Aorta (tissue), 5 donors: ENCODE measurements around the gene JPH3. TPM values are rescaled to one million over a fixed set of nuclear protein-coding genes. Genes with fewer than 3 reads are reported as not detected.

Source experiments
- ATAC-seq: fragments of 200-7000 bp; cut with Tn5 transposase; one replicate; pipeline ENCODE4 v1.9.1; 2022; ENCODE audit warnings: moderate library complexity; ENCODE audit not compliant: low FRiP score
- DNase-seq, 2 donors: peaks; one replicate each; pipeline ENCODE4 v3.0.0-alpha.2; 2020
- H3K27ac ChIP-seq, 2 donors: one replicate each; pipeline ENCODE4 v1.5.1; 2013; ENCODE audit warnings: low read length in 2 of 2, mild to moderate bottlenecking in 2 of 2, moderate library complexity in 2 of 2, control low read depth in 1 of 2, inconsistent platforms in 1 of 2, low read depth in 1 of 2
- H3K27me3 ChIP-seq, 2 donors: one replicate each; pipeline ENCODE4 v1.6.1; 2013; ENCODE audit warnings: control low read depth in 1 of 2, low read length in 1 of 2, mild to moderate bottlenecking in 1 of 2, moderate library complexity in 1 of 2; ENCODE audit not compliant: insufficient read depth in 2 of 2, control insufficient read depth in 1 of 2
- H3K36me3 ChIP-seq, 2 donors: one replicate each; pipeline ENCODE4 v1.6.1; 2013; ENCODE audit warnings: control low read depth in 1 of 2, low read length in 1 of 2, mild to moderate bottlenecking in 1 of 2; ENCODE audit not compliant: insufficient read depth in 2 of 2, control insufficient read depth in 1 of 2
- H3K4me1 ChIP-seq, 2 donors: one replicate each; pipeline ENCODE4 v1.6.1; 2013; ENCODE audit warnings: low read length in 2 of 2, control low read depth in 1 of 2, mild to moderate bottlenecking in 1 of 2, moderate library complexity in 1 of 2; ENCODE audit not compliant: insufficient read depth in 2 of 2, control insufficient read depth in 1 of 2
- H3K4me3 ChIP-seq, 2 donors: one replicate each; pipeline ENCODE4 v1.5.1; 2013; ENCODE audit warnings: low read length in 2 of 2, control low read depth in 1 of 2, mild to moderate bottlenecking in 1 of 2
- H3K9me3 ChIP-seq: one replicate; pipeline ENCODE4 v1.6.1; 2013; ENCODE audit warnings: mild to moderate bottlenecking, low read length; ENCODE audit not compliant: control insufficient read depth
- WGBS, 2 donors: extraction: QIAGEN DNeasy Blood & Tissue Kit; methylation state at CpG; one replicate each; pipeline ENCODE4 v1.1.7; 2013; 5-methylcytosine and 5-hydroxymethylcytosine counted together
- intact Hi-C, 2 donors: fragments of 100-400 bp; cut with DNase I; formaldehyde crosslinking; loops; one replicate each; pipeline versions ENCODE4 v1.14.2 to v1.15.0; 2022
- polyA plus RNA-seq, 2 donors: library from polyadenylated mRNA; stranded (reverse); fragments of 200-250 nt; gene quantifications; one replicate each; pipeline ENCODE4 v1.2.3, GENCODE V29; 2013
- total RNA-seq, 2 donors: library from RNA; stranded (reverse); fragmentation: NEBNext Ultra II Directional; extraction: Animal tissue kit (Norgen Biotek cat#: 25700); gene quantifications; one replicate each; pipeline ENCODE4 v1.2.1, GENCODE V29; 2021
- donor health status: healthy with polysubstance abuse.
- donor health status: Bipolar disorder and iron deficiency.
- donor health status: DM: no; HTN: no; CAD: no.
- donor health status: DM: no; HTN: no; CAD: no.
- donor health status: DM: yes; HTN: yes; CAD: no.

Gene JPH3
- total and polyA plus RNA-seq, 4 donors, result 0.21 to 0.26 TPM; not detected in 2

DNA sequence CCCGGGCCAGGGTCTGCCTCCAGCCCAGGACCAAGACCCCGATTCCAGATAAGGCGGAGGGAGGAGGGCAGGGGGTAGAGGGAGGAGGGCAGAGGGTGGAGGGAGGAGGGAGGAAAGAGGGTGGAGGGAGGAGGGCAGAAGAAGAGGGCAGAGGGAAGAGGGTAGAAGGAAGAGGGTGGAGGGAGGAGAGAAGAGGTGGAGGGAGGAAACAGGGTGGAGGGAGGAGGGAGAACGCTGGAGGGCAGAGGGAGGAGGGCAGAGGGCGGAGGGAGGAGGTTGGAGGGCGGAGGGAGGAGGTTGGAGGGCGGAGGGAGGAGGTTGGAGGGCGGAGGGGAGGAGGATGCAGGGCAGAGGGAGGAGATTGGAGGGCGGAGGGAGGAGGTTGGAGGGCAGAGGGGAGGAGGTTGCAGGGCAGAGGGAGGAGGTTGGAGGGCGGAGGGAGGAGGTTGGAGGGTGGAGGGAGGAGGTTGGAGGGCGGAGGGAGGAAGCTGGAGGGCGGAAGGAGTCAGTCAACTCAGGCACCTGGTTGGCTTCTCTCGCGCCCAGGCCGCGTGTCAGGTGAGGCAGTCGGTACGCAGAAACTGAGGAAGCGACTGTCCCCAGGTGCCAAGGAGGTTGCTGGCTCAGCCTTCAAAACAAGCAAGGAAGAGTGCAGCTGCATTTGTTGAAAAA lies 98.2 kb downstream of the JPH3 start:
- no peak overlapping the region for H3K4me3 ChIP-seq
- intact Hi-C loops, result no loop called here
- H3K9me3 ChIP-seq, result no peaks in the 10 kb centered on the region
- peaks cover 0 to 4% of the 10 kb centered on the region in 2 donors for H3K36me3 ChIP-seq
- H3K27me3 ChIP-seq, result no peaks in the 10 kb centered on the region
- DNase-seq (no peak), ATAC-seq (no peak)
- 93 to 94% methylated on average over 19 of the region's 19 CpGs for whole genome bisulfite sequencing, 2 donors
- no peak overlapping the region for H3K27ac ChIP-seq
- H3K4me1 ChIP-seq, result no peaks in the 10 kb centered on the region

DNA sequence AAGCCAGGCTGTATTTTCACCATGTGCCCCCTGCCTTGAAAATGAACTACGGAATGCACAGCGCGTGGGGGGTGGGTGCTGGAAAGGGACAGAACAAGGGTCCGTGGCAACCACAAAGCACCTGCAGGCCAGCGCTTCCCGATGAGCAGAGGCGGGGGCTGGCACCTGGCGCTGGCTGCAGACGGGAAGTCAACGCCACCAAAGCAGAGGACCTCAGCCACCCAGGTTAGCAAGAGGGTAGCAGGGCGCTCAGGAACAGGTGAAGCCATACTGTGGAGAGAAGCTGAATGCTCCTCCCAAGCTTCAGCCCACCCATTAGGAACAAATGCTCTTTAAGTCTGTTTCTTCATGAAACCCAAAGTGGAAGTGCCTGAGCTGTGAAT lies 98.8 kb downstream of the JPH3 start:
- no peak for ATAC-seq
- Histone ChIP-seq H3K27me3 (no peaks in the 10 kb centered on the region), H3K4me1 (no peaks in the 10 kb centered on the region), H3K36me3 (peaks cover 0 to 4% of the 10 kb centered on the region in 2 donors), H3K4me3 (no peak overlapping the region), H3K9me3 (no peaks in the 10 kb centered on the region), H3K27ac (no peak overlapping the region)
- no peak for DNase-seq
- 95% methylated on average over 11 of the region's 11 CpGs for WGBS, 2 donors
- intact Hi-C loops, result no loop called here

DNA sequence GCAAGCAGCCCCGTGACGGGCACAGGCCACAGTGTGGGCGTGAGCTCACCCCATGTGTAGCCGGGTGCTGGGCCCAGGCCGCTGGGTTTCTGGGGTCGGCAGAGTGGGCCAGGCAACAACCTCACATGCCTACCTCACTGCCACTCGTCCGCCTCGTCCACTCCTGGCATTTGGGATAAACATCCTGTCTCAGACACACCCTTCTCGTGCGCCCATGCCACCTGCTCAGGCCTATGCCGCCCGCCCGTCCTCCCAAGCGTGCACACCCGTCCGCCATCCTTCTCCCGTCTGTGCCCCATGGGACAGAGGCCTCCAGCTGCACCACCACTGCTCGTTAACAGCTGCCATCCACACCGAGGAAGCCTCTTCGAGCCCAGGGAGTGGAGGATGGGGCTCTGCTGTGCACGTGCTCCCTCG lies 99.2 kb downstream of the JPH3 start:
- no peaks in the 10 kb centered on the region for H3K4me1 ChIP-seq
- intact Hi-C loops, result no loop called here
- DNase-seq, result no peak
- H3K27ac ChIP-seq, result no peak overlapping the region
- H3K36me3 ChIP-seq, result peaks cover 0 to 4% of the 10 kb centered on the region in 2 donors
- no peaks in the 10 kb centered on the region for H3K9me3 ChIP-seq
- WGBS, 2 donors, result 92 to 93% methylated on average over 23 of the region's 23 CpGs
- no peak overlapping the region for H3K4me3 ChIP-seq
- H3K27me3 ChIP-seq, result no peaks in the 10 kb centered on the region
- no peak for ATAC-seq

DNA sequence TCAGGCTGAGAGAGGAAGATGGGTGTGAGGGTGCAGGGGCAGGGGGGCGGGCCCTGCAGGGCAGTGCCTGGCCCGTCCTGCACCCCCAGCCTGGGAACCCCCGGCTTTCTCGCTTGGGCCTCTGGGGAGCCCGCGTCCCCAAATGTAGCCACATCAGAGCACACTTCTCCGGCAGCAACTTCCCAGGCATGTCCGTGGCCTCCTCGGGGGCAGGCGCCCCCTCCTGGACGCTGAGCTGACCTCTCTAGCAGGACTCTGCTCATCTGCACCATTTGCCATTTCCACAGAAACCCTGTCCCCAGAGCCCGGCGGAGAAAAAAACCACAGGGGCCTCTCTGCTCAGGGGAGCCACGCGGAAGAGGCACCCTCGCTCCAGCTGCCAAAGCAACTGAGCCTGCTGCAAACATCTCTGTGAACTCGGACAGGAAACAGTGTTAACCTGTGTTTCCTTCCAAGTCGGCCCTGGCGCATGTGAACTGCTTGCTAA lies 100.1 kb downstream of the JPH3 start:
- intact Hi-C loops, result no loop called here
- no peaks in the 10 kb centered on the region for H3K27me3 ChIP-seq
- no peak overlapping the region for H3K27ac ChIP-seq
- peaks cover 0 to 4% of the 10 kb centered on the region in 2 donors for H3K36me3 ChIP-seq
- ATAC-seq (no peak), DNase-seq (no peak)
- WGBS, 2 donors, result 56 to 62% methylated on average over 17 to 19 of the region's 19 CpGs
- no peaks in the 10 kb centered on the region for H3K9me3 ChIP-seq
- H3K4me3 ChIP-seq, result no peak overlapping the region
- no peaks in the 10 kb centered on the region for H3K4me1 ChIP-seq

DNA sequence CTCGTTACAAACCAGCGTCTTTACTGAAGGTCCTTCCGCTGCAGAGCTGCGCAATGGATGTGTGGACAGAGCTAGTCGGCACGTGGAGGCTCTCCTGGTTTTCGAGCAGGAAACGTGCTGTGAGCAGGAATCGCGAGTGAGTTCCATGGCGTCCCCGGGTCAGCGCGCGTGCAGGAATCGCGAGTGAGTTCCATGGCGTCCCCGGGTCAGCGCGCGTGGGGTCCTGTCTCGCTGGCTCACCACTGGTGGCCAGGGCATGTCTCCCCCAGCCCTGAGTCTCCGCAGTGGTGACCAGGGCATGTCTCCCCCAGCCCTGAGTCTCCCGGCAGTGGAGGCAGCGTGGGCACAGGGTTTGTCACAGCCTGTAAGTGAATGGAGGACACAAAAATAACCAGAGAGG lies 100.8 kb downstream of the JPH3 start:
- Histone ChIP-seq H3K4me1 (no peaks in the 10 kb centered on the region), H3K9me3 (no peaks in the 10 kb centered on the region), H3K4me3 (no peak overlapping the region), H3K36me3 (peaks cover 0 to 4% of the 10 kb centered on the region in 2 donors), H3K27ac (no peak overlapping the region), H3K27me3 (no peaks in the 10 kb centered on the region)
- ATAC-seq (no peak), DNase-seq (no peak)
- 92 to 94% methylated on average over 26 of the region's 26 CpGs for WGBS, 2 donors
- intact Hi-C loops, result no loop called here

DNA sequence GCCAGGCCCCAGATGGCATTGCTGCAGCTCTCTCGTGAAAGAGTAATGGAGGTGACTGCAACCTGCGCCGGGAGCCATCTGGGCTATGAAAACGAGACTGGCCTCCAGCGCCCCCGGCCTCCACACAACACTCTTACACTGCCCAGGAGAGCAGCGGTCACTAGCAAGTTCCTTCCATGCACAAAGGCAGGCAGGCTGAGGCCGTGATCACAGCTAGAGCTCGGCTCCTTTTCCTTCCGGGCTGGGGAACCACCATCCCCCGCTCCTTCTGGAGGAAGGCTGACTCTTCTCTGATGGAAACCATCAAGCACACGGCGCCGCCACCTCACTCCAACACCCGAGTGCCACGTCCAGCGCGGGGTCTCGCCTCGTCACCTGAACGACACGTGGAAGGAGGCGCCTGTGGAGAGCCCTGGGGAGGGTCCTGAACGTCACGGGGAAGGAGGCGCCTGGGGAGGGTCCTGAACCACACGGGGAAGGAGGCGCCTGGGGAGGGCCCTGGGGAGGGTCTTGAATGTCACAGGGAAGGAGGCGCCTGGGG lies 101.6 kb downstream of the JPH3 start:
- Histone ChIP-seq H3K27me3 (no peaks in the 10 kb centered on the region), H3K4me3 (no peak overlapping the region), H3K36me3 (peaks cover 0 to 4% of the 10 kb centered on the region in 2 donors), H3K27ac (no peak overlapping the region), H3K9me3 (no peaks in the 10 kb centered on the region), H3K4me1 (no peaks in the 10 kb centered on the region)
- WGBS, 2 donors, result 91% methylated on average over 29 of the region's 29 CpGs
- ATAC-seq (no peak), DNase-seq (no peak)
- intact Hi-C loops, result no loop called here

DNA sequence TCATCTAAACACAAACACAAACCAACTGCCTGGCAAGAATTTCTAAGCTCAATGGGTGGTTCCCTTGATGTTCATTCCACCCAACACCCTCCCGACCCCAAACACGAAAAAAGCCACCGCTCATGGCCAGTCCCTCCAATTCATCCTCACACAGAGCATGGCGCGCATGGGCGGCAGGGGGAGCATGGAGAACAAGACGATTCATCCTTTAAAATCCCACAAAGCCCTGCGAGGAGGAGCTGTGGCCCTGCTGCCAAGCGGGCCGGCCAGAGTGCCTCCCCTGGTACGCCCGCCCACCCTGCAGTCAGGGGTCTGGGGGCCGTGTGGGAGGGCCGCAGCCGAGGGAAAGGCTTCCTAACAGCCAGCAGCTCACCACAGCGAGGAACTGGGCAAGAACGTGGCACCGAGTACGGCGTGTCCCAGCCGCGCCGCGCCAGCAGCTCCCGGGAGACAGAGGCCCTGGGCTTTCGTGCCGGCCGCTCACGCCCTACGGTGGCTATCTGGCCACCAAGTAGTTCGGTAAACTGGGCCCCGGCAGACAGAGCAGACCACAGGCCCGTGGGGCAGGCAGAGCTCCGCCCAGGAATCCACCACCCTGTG lies 102.5 kb downstream of the JPH3 start:
- WGBS, 2 donors, result 93 to 94% methylated on average over 28 to 34 of the region's 34 CpGs
- Histone ChIP-seq H3K27ac (no peak overlapping the region), H3K36me3 (peaks cover 0 to 4% of the 10 kb centered on the region in 2 donors), H3K9me3 (no peaks in the 10 kb centered on the region), H3K27me3 (no peaks in the 10 kb centered on the region), H3K4me3 (no peak overlapping the region), H3K4me1 (no peaks in the 10 kb centered on the region)
- no peak for ATAC-seq
- intact Hi-C loops, result no loop called here
- DNase-seq, result no peak

DNA sequence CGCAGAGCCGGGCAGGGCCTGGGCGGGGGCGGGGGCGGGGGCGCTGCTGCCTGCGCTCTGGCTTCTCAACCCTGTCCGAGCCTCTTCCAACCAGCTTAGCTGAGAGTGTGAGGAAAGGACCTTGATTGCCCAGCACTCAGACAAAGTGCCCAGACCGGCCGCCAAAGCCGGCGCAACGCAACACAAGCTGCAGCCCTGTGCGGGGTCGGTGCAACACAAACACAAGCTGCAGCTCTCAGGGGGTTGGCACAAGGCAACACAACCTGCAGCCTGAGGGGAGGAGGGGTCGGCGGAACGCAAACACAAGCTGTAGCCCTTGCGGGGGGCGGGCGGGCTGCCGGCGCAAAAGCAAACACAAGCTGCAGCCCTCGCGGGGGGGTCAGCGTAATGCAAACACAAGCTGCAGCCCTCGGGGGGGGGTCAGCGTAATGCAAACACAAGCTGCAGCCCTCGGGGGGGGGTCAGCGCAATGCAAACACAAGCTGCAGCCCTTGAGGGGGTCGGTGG lies 103.5 kb downstream of the JPH3 start:
- no peaks in the 10 kb centered on the region for H3K4me1 ChIP-seq
- no peak for DNase-seq
- intact Hi-C loops, result no loop called here
- H3K27me3 ChIP-seq, result no peaks in the 10 kb centered on the region
- 71 to 75% methylated on average over 29 to 31 of the region's 31 CpGs for WGBS, 2 donors
- peaks cover 0 to 4% of the 10 kb centered on the region in 2 donors for H3K36me3 ChIP-seq
- H3K9me3 ChIP-seq, result no peaks in the 10 kb centered on the region
- no peak overlapping the region for H3K27ac ChIP-seq
- no peak overlapping the region for H3K4me3 ChIP-seq
- ATAC-seq, result no peak
